RCC 7860 (cell line): ENCODE measurements around the gene MLXIP.
"Not testable (repeated sequence)": the region's sequence is repeated elsewhere in the genome, so short reads cannot be mapped to it uniquely, and the experiment has no call there.

ENCODE experiments used
- DNase-seq: peaks from one replicate; pipeline ENCODE4 v3.0.0-alpha.2; 2015; ENCODE audit warnings: low spot score
- FAIRE-seq: peaks from 2 replicates; lab custom pipeline; 2012; peaks lifted over from hg19 to GRCh38; lab: Jason Lieb, UNC

Gene MLXIP

DNA sequence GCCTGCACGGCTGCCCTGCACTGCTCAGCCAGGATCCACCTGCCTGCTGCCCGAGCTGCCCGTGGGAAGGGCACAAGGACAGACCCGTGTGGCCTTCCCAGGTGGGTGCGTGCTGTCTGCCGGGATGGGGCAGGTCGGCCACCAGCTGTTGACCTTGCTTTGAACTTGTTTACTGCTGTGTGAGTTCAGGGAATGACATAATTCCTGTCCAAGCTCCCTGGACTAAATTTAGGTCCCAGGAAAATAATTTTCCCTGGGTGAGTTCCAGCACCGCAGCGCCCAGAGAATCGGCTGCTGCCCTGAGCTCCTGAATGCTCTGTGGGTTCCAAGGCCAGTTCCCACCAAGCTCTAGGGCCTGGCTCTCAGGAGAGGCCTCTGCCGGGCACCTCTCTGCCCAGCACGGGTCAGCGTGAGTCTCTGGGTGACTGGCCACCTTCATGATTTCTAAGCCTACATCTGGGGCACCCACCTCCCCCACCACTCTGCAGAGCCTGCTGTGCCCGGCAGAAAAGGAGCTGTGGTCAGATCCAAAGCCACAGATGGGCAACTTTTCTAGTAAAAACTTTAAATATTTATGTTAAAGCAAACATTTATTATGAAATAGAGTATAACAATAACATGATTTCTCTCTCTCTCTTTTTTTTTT lies 27.2 kb upstream of the MLXIP start:
- DNase-seq (no peak), FAIRE-seq (no peak)

DNA sequence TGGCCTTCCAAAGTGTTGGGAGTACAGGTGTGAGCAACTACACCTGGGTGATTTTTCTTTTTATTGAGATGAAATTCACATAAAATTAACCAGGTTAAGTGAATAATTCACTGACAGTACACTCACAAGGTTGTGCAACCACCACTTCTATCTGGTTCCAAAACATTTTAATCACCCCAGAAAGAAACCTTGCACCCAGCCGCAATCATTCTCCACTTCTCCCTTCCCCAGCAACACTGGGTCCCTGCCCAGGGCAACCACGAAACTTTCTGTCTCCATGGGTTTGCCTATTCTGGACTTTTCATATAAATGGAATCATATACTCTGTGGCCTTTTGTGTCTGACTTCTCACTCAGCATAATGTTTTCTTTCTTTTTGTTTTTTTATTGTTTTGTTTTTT lies 26.3 kb upstream of the MLXIP start:
- no peak for FAIRE-seq

DNA sequence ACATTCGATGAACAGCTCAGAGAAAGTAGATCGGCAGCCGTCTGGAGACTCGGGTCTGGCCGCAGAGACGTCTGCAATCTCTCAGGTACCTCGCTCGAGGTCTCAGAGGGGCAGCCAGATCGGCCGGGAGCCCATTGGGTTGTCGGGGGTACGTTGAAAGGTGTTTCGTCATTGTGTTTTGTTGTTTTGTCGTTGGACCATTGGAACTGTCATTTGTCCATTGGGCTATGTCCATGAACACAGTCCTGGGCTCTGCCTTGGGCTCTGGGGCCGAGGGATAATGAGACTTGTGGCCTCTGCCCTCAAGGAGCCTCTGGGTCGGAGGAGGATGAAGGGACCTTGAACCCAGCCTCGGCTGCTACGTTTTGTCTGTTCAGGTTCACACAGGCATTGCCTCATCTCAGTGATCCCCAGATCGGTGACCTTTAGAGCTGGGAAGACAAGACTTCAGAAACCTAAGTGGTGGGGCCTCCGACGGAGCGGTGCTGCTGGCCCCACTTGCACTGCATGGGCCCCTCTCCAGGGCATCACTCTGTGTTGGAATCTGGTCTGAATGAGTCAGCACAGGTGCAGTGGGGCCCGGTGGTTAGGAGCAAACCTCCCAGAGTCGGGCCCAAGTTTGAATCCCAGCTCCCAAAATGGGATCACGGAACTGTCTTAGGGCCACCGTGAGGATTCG lies 23.6 kb upstream of the MLXIP start:
- DNase-seq (no peak), FAIRE-seq (no peak)

More for the DNA sequence above, 26.3 kb upstream of the MLXIP start:
- no peak for DNase-seq

DNA sequence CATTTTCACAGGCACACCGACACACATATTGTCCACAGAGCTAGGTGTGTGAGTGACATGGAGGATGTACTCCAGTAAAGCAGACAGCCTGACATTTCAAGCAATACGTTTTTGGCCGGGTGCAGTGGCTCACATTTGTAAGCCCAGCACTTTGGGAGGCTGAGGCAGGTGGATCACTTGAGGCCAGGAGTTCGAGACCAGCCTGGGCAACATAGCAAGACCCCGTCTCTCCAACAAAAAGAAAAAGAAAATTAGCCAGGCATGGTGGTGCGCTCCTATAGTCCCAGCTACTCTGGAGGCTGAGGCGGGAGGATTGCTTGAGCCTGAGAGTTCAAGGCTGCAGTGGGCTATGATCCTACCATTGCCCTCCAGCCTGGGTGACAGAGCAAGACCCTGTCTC lies 22.1 kb upstream of the MLXIP start:
- FAIRE-seq, DNase-seq: not testable (repeated sequence)

DNA sequence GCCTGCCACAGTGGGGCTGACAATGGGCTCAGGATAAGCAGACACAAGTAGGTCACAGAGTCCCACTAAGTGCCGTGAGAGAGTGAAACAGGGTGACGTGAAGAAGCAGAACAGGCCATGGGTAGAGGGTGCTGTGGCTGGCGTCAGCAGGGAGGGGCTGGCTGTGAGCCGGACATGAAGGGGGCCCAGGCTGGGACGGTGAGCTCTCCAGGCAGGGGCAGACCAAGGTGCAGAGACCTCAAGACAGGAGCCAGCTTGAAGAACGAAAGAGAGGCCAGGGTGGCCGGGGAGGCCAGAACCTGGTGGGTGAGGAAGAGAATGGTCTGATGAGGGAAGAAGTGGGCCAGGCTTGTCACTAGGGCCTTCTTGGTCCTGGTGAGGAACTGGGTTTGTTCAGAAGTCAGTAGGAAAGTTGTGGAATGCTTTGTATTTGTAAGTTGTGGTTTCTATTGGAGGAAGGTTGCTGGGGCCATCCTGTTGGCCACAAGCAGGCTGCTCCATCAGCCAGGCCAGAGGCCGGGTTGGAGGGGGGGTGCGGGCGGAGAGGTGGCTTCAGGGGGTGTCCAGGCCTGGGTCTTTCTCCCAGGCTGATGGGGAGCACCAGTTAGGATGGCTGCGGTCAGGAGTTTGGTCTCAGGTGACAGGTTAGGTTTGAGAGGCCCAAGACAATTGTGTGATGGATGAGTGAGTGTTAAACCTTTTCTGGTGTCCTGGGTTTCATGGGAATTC lies 21.4 kb upstream of the MLXIP start:
- FAIRE-seq, result no peak
- DNase-seq, result no peak

DNA sequence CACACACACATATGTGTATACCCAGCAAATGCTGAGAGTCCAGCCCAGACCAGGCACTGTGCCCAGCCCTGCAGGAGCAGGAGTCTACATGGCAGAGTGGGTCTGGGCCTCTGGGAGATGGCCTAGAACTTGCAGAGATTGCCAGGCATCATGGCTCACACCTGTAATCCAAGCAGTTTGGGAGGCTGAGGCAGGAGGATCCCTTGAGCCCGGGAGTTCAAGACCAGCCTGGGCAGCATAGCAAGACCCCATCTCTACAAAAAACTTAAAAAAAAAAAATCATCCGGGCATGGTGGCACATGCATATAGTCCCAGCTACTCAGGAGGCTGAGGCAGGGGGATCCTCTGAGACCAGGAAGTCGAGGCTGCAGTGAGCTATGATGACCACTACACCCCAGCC lies 20.8 kb upstream of the MLXIP start:
- DNase-seq (no peak), FAIRE-seq (no peak)

DNA sequence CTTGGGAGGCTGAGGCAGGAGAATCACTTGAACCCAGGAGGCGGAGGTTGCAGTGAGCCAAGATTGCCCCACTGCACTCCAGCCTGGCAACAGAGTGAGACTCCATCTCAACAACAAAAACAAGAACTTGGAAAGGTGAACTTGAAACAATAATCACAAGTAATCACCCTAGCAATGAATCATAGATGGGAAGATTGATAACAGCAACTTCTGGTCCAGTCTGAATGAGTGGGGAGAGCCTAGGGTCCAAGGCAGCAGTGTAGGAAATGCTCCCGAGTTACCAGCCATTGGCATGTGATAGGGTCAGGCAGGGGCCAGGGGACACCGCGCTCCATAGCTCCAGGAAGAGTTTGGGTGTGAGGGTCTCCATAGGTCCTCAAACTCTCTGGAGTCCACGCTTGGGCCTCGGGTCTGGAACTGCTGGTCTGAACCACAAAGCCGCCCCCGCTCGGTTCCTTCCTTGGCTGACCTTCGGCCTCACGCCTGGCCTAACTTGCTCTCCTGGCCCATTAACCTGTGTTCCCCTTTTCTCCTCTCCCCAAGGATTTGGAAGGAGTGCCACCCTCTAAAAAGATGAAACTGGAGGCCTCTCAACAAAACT lies 19.9 kb upstream of the MLXIP start:
- DNase-seq (no peak), FAIRE-seq (no peak)

DNA sequence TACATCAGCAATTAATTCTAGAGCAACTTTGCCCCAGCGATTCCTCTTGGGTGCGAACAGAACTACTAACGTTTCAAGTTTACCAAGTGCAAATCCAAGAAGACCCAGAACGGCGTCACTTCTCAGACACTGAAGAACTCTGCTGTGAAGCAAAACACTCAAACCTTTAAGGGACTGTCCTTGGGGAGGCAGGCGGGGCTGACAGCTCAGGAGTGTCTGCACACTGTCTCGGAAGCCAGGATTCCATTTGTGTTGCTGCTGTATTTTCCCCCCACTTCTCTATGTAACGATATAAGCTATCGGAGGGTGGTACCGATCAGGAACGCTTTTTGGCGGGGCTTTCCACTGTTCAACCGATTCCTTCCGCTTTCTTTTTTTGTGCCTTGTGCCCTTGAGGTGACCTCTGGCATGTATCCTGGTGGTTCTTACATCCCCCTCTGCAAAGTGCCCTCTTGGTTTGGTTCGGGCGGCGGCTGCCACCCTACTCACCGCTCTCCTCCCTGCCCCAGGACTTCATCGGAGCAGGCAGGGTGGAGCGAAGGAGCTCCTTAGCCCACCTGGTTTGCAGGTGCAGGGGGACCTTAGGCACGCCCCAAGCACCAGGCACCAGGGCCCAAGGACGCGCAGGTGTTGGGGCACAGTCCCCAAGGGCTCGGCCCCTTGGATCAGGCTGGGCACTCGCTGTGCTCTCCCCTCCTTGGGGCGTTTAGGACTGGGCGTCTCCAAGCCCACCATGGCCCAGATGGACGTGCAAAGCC lies 19.2 kb upstream of the MLXIP start:
- DNase-seq (no peak), FAIRE-seq (no peak)

DNA sequence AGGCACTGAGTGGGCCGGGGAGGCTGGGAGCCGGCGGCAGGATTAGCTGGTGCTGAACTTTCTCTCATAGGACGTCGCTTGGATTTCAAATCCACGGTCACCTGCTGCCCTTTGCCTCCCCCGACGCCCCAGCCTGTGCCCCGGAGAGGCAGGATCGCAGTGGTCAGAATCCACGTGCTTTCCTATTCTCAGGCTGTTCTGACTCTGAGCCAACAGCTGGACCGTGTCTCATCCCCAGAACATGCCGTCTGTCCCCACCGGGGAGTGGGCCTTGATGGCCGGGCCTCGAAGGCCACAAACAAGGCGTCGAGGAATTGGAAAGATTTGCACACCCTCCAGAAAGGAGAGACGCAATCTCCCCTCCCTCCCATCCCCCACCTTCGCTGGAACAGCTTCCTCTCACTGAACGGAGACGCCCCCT lies 18.5 kb upstream of the MLXIP start:
- DNase-seq (no peak), FAIRE-seq (no peak)

DNA sequence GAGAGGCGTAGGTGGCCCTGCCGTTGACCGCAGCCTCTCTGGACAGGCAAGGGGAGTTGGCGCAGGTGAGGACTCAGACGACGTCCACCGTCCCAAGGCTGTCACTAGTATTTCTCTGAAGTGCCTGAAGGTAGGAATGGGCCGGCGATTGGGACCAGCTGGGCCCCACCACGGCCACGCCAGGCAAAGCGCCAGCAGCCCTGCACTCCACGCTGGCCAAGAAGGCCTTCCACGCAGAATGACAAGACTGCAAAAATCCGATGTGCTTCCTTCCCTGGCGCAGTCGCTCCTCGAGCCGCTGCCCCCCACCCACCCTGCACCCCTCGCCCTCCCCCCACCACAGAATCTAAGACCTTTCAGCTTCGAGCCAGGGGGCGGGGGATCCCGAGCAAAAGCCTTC lies 17.3 kb upstream of the MLXIP start:
- FAIRE-seq (no peak), DNase-seq (no peak)

DNA sequence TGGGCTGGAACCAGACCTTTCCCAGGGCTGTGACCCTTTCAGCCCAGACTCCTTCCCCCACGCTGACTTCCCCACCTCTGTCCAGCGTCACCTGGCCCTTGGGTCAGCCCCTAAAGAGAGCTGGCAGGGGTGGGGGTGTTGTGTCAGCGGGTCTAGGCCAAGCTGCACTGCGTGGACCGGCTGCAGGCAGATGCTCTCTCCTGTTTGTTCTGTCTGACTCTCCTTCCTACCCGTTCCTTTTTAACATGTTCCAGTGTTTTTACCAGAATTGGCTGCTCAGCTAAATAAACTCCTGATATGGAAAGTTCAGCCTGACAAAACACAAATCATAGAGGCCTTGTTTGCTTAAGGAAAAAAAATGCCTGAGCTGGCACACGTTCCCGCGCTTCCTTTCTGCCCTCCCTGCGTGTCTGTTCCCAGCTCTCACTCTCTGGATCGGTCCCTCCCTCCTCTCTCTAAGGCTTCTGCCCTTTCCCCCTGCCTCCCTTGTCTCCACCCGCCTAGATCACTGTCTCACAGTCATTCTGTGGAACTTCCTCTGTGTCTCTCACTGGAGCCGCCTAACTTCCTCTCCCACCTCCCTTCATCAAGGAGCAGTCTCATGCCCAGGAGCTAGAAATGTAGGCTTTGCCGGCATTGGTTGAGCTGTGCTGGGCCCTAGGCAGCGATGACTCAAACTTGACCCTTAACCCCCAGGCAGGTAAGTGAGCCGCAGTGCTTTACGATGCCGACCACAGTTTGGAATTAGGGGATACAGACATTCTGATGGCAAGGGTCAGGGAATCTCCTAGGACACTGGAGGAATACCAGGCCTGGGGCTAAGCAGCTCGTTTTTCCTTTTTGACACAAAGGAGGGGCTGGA lies 15.5 kb upstream of the MLXIP start:
- FAIRE-seq (peak; percentile 81), DNase-seq (peak; percentile 87)

DNA sequence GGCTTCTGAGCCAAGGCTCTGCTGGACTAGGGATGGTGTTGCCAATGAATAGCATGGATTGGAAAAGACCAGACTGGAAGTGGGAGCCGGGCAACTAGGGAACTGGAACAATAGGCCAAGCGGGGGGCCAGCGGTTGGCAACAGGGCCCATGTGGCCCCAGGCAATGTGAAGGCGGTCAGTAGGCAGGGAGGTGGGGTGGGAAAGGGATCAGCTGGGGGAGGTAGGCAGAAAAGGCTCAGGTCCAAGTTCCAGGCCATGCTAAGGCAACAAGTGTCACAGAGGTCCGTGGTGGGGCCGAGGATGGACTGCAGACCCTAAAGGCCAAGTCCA lies 14.9 kb upstream of the MLXIP start:
- DNase-seq, result no peak

DNA sequence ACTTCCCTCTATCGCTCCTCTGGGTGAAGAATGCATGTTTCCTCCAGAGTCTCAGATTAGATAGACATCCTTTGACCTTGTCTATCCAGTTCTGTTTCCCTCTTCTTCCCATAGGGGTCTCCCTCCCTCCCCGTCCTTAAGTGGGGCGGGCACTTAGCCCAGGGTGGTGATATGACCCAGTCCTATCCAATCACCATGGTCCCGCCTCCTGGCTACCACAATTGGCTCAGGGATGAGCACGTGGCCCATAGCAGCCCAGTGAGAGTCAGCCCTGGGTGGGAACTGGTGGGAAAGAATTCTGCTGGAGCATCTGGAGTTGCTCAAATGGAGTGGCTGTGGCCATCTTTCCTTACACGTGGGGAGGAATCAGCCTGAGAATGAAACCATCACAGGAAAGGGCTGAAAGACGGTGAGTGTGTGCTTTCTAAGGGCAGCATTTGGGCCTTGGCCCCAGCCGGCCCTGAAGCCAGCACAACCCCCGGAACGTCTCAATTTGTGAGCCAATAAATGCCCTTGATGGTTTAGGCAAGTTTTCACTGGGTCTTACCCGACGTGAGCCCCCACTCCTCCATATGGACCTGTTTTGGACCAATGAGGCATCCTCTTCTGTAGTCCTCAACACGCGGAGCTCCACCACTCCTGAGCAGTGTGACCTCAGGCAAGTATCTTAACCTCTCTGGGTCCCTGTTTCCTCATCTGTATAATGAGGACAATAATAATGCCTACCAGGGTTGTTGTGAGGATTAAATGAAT lies 14.4 kb upstream of the MLXIP start:
- peak; percentile 93 for FAIRE-seq
- DNase-seq, result peak; percentile 97

More for the DNA sequence above, 14.9 kb upstream of the MLXIP start:
- no peak for FAIRE-seq

DNA sequence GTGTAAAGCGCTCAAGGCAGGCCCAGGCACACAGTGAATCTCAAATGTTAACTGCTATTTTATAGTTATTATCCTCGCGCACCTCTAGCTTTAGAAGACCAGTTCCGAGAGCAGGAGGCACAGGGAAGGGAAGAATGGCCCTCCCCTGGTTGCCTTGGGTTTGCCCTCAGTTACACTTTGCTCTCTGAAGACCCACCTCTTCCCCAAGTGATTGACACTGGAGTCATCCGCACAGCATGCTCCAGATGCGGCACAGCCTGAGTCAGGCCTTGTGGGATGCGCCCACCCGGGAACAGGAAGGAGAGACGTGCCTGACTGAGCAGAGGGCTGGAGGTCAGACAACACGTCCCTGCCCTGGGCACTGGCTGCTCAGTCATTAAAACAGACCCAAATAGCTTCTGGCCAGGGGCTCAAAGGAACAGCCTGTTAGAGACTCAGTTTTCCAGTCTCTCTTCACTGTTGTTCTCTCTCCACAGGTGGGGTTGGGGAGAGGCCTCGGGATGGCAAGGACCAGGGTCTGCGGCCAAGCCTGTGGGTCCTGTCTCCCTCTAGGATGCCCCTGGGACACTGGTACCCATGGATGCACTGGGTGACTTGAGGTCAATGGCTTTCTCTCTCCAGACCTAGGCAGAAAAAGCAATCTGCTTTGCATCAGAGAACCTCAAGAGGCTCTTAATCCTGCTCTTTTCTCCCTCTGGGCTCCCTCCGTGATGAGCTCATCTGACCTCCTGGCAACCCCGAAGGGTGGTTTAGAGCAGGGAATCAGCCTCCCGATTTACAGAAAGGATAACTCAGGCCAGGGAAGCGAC lies 13.6 kb upstream of the MLXIP start:
- FAIRE-seq (peak; percentile 91), DNase-seq (peak; percentile 95)

DNA sequence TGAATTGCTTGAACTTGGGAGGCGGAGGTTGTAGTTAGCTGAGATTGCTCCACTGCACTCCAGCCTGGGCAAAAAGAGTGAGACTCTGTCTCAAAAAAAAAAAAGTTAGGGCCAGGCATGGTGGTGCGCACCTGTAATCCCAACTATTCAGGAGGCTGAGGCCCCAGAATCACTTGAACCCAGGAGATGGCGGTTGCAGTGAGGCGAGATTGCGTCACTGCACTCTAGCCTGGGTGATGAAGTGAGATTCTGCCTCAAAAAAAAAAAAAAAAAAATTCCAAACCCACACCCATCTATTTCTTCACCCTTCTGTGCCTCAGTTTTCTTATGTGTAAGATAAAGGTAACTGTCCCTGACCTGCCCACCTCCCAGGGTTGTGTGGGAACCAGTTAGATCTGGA lies 11.0 kb upstream of the MLXIP start:
- FAIRE-seq, result no peak
- DNase-seq, result no peak

DNA sequence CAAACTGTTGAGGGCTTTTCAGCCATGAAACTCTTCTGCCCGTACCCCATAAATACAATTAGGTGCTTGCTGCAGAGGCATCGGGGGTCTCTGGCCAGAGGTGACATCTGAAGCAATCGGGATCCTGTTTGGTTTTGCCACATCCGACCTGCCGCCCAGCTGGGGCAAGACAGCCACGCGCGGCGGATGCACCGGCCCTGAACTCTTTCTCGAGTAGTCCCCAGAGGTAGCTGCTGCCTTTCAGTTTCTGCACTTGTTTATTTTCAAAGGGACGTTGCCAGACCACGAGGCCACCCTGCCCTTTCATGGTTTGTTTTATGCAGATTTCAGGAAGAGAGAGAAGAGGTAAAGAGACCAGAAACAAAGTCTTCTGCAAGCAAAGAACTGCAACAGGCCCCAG lies 10.6 kb upstream of the MLXIP start:
- no peak for DNase-seq
- FAIRE-seq, result no peak

DNA sequence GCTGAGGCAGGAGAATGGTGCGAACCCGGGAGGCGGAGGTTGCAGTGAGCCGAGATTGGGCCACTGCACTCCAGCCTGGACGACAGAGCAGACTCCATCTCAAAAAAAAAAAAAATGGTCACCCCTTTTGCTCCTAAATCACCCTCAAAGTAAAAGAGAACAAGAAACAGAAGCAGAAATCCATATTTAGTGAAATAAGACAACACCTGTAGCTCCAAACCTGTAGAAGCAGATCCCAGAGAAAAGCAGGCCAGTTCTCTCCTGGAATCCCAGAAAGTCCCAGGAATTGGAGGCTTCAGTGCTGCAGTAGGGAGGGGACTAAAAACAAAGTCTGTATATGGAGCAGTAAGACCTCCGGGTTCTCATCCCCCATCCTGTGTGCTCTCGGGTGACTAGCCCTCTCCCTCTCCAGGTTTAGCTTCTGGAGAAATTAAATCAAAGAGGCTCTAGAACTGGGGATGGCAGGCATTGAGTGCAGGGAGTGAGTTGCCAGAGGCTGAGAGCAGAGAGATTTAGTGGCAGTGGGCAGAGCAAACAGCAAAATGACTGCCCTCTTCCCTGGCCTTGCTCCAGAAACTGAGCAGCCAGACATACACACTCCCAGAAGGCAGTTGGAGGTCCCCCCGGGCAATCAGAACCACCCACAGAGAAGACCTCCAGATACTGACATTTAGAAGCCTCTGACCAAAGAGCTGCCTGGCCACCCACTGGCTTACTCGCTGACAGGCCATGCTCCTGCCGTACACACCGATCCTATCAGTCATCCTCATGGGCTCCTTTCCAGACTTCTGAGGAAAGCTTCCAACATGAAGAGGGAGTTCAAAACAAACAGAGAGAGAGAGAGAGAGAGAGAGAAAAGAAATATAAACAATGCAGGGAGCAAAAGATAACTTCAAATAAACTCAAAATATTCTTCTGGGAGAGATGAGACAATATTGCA lies 6.3 kb upstream of the MLXIP start:
- DNase-seq, result peak; percentile 78
- FAIRE-seq, result peak; percentile 33
